GM12865 (cell line): ENCODE measurements around the gene SORBS1.

Experiments
- DNase-seq: peaks from one replicate; pipeline ENCODE4 v3.0.0; 2010; ENCODE audit warnings: low read depth
- H3K4me3 ChIP-seq: 2 replicates; pipeline ENCODE4 v1.5.1; 2011; ENCODE audit warnings: mild to moderate bottlenecking, low read depth, low read length, control low read depth
- CTCF ChIP-seq: IDR thresholded peaks from 2 replicates; pipeline ENCODE4 v1.5.1; 2011; ENCODE audit warnings: low read length, control low read depth, low read depth, inconsistent platforms; ENCODE audit not compliant: insufficient read depth; ENCODE audit errors: missing control alignments

Gene SORBS1

GRCh38 chr10:95278061-95278988 is 282.8 kb downstream of the SORBS1 start:
- no peak overlapping the region for H3K4me3 ChIP-seq
- no peak for TF ChIP-seq CTCF
- no peak for DNase-seq

- no peak for DNase-seq
- no peak for TF ChIP-seq CTCF
Measured at GRCh38 chr10:95277614-95278013, 283.6 kb downstream of the SORBS1 start.

GRCh38 chr10:95277201-95277570 is 284.0 kb downstream of the SORBS1 start:
- H3K4me3 ChIP-seq, result no peak overlapping the region
- DNase-seq, result no peak
- no peak for TF ChIP-seq CTCF

More at GRCh38 chr10:95277614-95278013, 283.6 kb downstream of the SORBS1 start:
- H3K4me3 ChIP-seq, result no peak overlapping the region

GRCh38 chr10:95276367-95277200 is 284.6 kb downstream of the SORBS1 start:
- no peak for DNase-seq
- TF ChIP-seq CTCF, result no peak
- no peak overlapping the region for H3K4me3 ChIP-seq

- no peak for DNase-seq
- TF ChIP-seq CTCF, result no peak
- H3K4me3 ChIP-seq, result no peak overlapping the region
Measured at GRCh38 chr10:95275726-95276366, 285.3 kb downstream of the SORBS1 start.

- no peak overlapping the region for H3K4me3 ChIP-seq
- no peak for DNase-seq
- TF ChIP-seq CTCF, result no peak
Measured at GRCh38 chr10:95273393-95274312, 287.5 kb downstream of the SORBS1 start.
